ENCODE measurements around the gene BSPRY. TPM values are rescaled to one million over a fixed set of nuclear protein-coding genes. Genes with fewer than 3 reads are reported as not detected.

Gene BSPRY
- total and polyA plus RNA-seq, 7 donors, result 0.27 to 23.6 (median 0.66) TPM

GRCh38 chr9:113313261-113313660, 36.1 kb upstream of the BSPRY start:
- DNase-seq, result no peak
- 77 to 83% methylated on average over 5 of the region's 5 CpGs for WGBS, 2 donors
- intact Hi-C loops (cut with DNase I), result no loop called here
- TF ChIP-seq EP300 (IDR thresholded peaks at IDR 0.05) (no peak), CTCF (IDR thresholded peaks at IDR 0.05) (no peak), POLR2AphosphoS5 (IDR thresholded peaks at IDR 0.05) (no peak), POLR2A (IDR thresholded peaks at IDR 0.05) (no peak)
- peaks cover 0 to 19% (median 0%) of the 10 kb centered on the region in 4 donors for H3K36me3 ChIP-seq
- H3K27ac ChIP-seq, result no peak overlapping the region
- no peaks in the 10 kb centered on the region for H3K27me3 ChIP-seq
- H3K4me3 ChIP-seq, result no peak overlapping the region
- H3K9me3 ChIP-seq, result no peaks in the 10 kb centered on the region
- H3K4me1 ChIP-seq, result peaks cover 0 to 6% (median 2%) of the 10 kb centered on the region in 4 donors

GRCh38 chr9:113315231-113315630, 34.1 kb upstream of the BSPRY start:
- Histone ChIP-seq H3K4me3 (no peak overlapping the region), H3K36me3 (peaks cover 0 to 37% (median 6%) of the 10 kb centered on the region in 4 donors), H3K27me3 (no peaks in the 10 kb centered on the region), H3K27ac (no peak overlapping the region), H3K4me1 (peaks cover 0 to 2% (median under 1%) of the 10 kb centered on the region in 4 donors), H3K9me3 (no peaks in the 10 kb centered on the region)
- TF ChIP-seq EP300 (IDR thresholded peaks at IDR 0.05) (no peak), POLR2AphosphoS5 (IDR thresholded peaks at IDR 0.05) (no peak), CTCF (IDR thresholded peaks at IDR 0.05) (no peak), POLR2A (IDR thresholded peaks at IDR 0.05) (no peak)
- DNase-seq, result no peak
- intact Hi-C loops (cut with DNase I), result no loop called here

GRCh38 chr9:113316030-113316429, 33.3 kb upstream of the BSPRY start:
- Histone ChIP-seq H3K4me1 (no peaks in the 10 kb centered on the region), H3K27me3 (no peaks in the 10 kb centered on the region), H3K36me3 (peaks cover 0 to 42% (median 7%) of the 10 kb centered on the region in 4 donors), H3K27ac (no peak overlapping the region), H3K9me3 (no peaks in the 10 kb centered on the region), H3K4me3 (no peak overlapping the region)
- no peak for TF ChIP-seq CTCF (IDR thresholded peaks at IDR 0.05)
- TF ChIP-seq POLR2A (IDR thresholded peaks at IDR 0.05), result no peak
- TF ChIP-seq EP300 (IDR thresholded peaks at IDR 0.05), result no peak
- TF ChIP-seq POLR2AphosphoS5 (IDR thresholded peaks at IDR 0.05), result no peak
- intact Hi-C loops (cut with DNase I), result no loop called here
- DNase-seq, result no peak
- WGBS, 2 donors, result 93 to 98% methylated on average over 4 of the region's 4 CpGs

GRCh38 chr9:113317777-113318176, 31.6 kb upstream of the BSPRY start:
- H3K9me3 ChIP-seq, result no peaks in the 10 kb centered on the region
- no peak overlapping the region for H3K27ac ChIP-seq
- no peak overlapping the region for H3K4me3 ChIP-seq
- no peak for TF ChIP-seq POLR2AphosphoS5 (IDR thresholded peaks at IDR 0.05)
- TF ChIP-seq EP300 (IDR thresholded peaks at IDR 0.05), result no peak
- TF ChIP-seq CTCF (IDR thresholded peaks at IDR 0.05), result no peak
- TF ChIP-seq POLR2A (IDR thresholded peaks at IDR 0.05), result no peak
- H3K4me1 ChIP-seq, result no peaks in the 10 kb centered on the region
- peaks cover 0 to 51% (median 9%) of the 10 kb centered on the region in 4 donors for H3K36me3 ChIP-seq
- no peaks in the 10 kb centered on the region for H3K27me3 ChIP-seq
- 75 to 78% methylated on average over 2 of the region's 2 CpGs for WGBS, 2 donors
- no peak for DNase-seq
- intact Hi-C loops (cut with DNase I), result no loop called here

GRCh38 chr9:113319054-113319453, 30.3 kb upstream of the BSPRY start:
- Histone ChIP-seq H3K9me3 (no peaks in the 10 kb centered on the region), H3K27me3 (no peaks in the 10 kb centered on the region), H3K4me1 (no peaks in the 10 kb centered on the region), H3K36me3 (peaks cover 0 to 54% (median 9%) of the 10 kb centered on the region in 4 donors), H3K27ac (no peak overlapping the region), H3K4me3 (no peak overlapping the region)
- no peak for DNase-seq
- intact Hi-C loops (cut with DNase I), result no loop called here
- no peak for TF ChIP-seq CTCF (IDR thresholded peaks at IDR 0.05)
- no peak for TF ChIP-seq POLR2AphosphoS5 (IDR thresholded peaks at IDR 0.05)
- 92 to 93% methylated on average over 2 of the region's 2 CpGs for WGBS, 2 donors
